Astrocyte of the cerebellum (primary cell): Measurements from ENCODE around the gene HEXD.

Experiments used
- DNase-seq: peaks from one replicate; pipeline ENCODE4 v3.0.0-alpha.2; 2011; ENCODE audit warnings: low read depth
- H3K4me3 ChIP-seq: 2 replicates; pipeline ENCODE4 v1.5.1; 2011; ENCODE audit warnings: mild to moderate bottlenecking, low read depth, low read length, moderate library complexity
- in situ Hi-C: cut with HindIII; loops from 2 replicates; pipeline ENCODE4 v1.10.0; 2017; ENCODE audit warnings: low sequenced_read_pairs
- TF ChIP-seq, protein P1 (sequence below): IDR thresholded peaks from 2 replicates; pipeline ENCODE4 v1.5.1; 2012; ENCODE audit warnings: low read length, low read depth, moderate library complexity, mild to moderate bottlenecking; ENCODE audit errors: missing control alignments

HEXD gene

GRCh38 chr17:82399601-82400101 lies 18.5 kb upstream of the HEXD start:
- H3K4me3 ChIP-seq, result no peak overlapping the region
- TF ChIP-seq, protein P1, sequence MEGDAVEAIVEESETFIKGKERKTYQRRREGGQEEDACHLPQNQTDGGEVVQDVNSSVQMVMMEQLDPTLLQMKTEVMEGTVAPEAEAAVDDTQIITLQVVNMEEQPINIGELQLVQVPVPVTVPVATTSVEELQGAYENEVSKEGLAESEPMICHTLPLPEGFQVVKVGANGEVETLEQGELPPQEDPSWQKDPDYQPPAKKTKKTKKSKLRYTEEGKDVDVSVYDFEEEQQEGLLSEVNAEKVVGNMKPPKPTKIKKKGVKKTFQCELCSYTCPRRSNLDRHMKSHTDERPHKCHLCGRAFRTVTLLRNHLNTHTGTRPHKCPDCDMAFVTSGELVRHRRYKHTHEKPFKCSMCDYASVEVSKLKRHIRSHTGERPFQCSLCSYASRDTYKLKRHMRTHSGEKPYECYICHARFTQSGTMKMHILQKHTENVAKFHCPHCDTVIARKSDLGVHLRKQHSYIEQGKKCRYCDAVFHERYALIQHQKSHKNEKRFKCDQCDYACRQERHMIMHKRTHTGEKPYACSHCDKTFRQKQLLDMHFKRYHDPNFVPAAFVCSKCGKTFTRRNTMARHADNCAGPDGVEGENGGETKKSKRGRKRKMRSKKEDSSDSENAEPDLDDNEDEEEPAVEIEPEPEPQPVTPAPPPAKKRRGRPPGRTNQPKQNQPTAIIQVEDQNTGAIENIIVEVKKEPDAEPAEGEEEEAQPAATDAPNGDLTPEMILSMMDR, result no peak
- no peak for DNase-seq
- in situ Hi-C loops, result no loop called here

DNA sequence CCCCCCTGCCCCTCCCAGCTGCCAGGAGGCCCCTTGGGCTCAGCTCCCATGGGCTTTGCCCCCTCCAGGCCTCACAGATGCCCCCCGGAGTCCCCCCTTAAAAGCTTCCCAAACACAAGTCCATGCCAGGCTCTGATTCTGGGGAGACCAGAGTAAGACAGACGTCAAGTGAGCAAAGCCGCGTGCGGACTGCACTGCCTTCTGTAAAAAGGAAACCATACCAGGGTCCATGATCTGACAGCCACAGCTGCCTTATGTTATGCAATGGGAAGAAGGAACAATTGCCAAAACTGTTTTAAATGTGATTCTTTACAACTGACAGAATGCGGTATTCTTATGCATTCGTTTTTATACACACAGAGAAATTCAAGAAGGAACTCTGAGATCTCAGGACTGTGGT lies 17.9 kb upstream of the HEXD start:
- H3K4me3 ChIP-seq, result no peak overlapping the region
- in situ Hi-C loops, result no loop called here
- TF ChIP-seq, protein P1, result no peak
- DNase-seq, result no peak

- DNase-seq, result no peak
- TF ChIP-seq, protein P1, result no peak
- in situ Hi-C loops, result no loop called here
- H3K4me3 ChIP-seq, result no peak overlapping the region
These were observed 17.3 kb upstream of the HEXD start for GRCh38 chr17:82400830-82401229.

GRCh38 chr17:82402865-82403264 lies 15.3 kb upstream of the HEXD start:
- no peak for DNase-seq
- no peak overlapping the region for H3K4me3 ChIP-seq
- in situ Hi-C loops, result no loop called here
- TF ChIP-seq, protein P1, result no peak

DNA sequence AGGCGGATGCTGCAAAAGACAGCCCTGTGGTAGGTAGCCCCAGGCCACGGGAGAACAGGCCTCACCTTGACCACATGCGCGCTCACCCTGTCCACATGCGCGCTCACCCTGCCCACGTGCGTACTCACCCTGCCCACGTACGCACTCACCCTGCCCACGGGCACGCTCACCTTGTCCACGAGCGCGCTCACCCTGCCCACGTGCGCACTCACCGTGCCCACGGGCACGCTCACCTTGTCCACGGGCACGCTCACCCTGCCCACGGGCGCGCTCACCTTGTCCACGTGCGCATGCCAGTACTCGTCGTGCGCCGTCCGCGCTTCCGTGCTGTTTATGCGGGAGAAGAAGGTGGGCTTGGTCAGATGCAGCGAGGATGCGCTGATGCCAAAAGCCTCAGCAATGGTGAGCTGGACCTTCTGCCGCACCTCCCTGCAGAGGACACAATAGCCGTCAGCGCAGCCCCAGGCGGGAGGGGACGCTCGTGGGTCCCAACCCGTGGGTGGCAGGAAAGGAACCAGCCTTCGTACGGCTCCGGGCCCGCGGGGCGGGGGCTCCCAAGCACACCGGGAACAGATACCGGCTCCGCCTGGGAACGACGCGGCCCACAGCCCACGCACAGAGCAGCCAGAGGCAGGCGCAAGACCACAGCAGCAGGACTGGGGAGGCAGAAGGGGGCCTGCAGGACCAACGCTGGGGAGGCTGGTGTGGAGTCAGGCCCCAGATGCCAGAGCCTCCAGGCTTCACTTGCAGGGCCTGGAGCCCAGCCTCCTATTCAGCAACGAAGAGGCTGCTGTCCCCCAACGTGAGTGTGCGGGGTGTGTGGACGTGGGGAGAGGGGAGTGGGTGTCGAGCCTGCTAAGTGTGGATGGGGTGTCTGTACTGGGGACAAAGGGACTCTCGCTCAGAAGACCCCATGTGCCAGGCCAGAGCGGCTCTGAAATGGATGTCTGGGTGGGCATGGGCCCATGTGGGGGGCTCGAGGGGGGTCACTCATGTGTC lies 14.2 kb upstream of the HEXD start:
- DNase-seq, result no peak
- H3K4me3 ChIP-seq, result no peak overlapping the region
- TF ChIP-seq, protein P1, result no peak
- in situ Hi-C loops, result no loop called here

DNA sequence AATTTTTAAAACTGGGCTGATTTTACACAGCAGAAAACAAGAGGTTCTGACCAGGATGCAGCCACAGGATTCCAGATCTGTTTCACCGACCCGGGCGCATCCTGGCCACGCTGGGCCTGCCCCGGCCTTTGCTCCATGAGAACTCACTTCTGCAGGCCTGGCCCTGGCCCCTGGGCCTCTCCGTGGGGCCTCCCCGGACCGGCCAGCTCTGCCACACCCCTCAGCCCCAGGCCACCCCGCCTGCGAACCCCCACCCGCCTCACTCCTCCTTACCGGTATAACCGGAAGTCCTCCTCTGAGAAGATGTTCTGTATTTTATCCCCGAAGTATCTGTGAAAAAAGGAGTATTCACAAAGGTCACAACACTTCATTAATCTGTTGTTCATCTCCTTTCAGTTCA lies 13.1 kb upstream of the HEXD start:
- TF ChIP-seq, protein P1, result no peak
- in situ Hi-C loops, result no loop called here
- H3K4me3 ChIP-seq, result no peak overlapping the region
- no peak for DNase-seq
